ENCODE measurements around the gene KLF4. TPM values are rescaled to one million over a fixed set of nuclear protein-coding genes. Genes with fewer than 3 reads are reported as not detected.

KLF4 gene
- total RNA-seq, 1 donor from 2014 or later: 444 TPM

GRCh38 chr9:107478805-107479204 lies 10.8 kb downstream of the KLF4 start:
- DNase-seq (ENCODE audit: low spot score in 2 of 2): no peak
- Histone ChIP-seq H3K4me1 (no peaks in the 10 kb centered on the region), H3K27ac (no peak overlapping the region), H3K9me3 (no peaks in the 10 kb centered on the region), H3K36me3 (no peaks in the 10 kb centered on the region), H3K27me3 (no peaks in the 10 kb centered on the region), H3K4me3 (no peak overlapping the region)
- no peak for TF ChIP-seq CTCF (IDR thresholded peaks at IDR 0.05)
- intact Hi-C loops (cut with DNase I): no loop called here

- intact Hi-C loops (cut with DNase I): no loop called here
- Histone ChIP-seq H3K4me3 (no peak overlapping the region), H3K9me3 (no peaks in the 10 kb centered on the region), H3K27me3 (no peaks in the 10 kb centered on the region), H3K27ac (no peak overlapping the region), H3K36me3 (no peaks in the 10 kb centered on the region), H3K4me1 (no peaks in the 10 kb centered on the region)
- no peak for TF ChIP-seq CTCF (IDR thresholded peaks at IDR 0.05)
- no peak for DNase-seq (ENCODE audit: low spot score in 2 of 2)
These were observed 15.4 kb downstream of the KLF4 start for GRCh38 chr9:107474124-107474523.

GRCh38 chr9:107472581-107473340 lies 16.8 kb downstream of the KLF4 start:
- Histone ChIP-seq H3K9me3 (no peaks in the 10 kb centered on the region), H3K27ac (no peak overlapping the region), H3K4me1 (no peaks in the 10 kb centered on the region), H3K27me3 (no peaks in the 10 kb centered on the region), H3K4me3 (no peak overlapping the region), H3K36me3 (no peaks in the 10 kb centered on the region)
- intact Hi-C loops (cut with DNase I): no loop called here
- TF ChIP-seq CTCF (IDR thresholded peaks at IDR 0.05): no peak
- DNase-seq (ENCODE audit: low spot score in 2 of 2): no peak

GRCh38 chr9:107471552-107471951 lies 18.0 kb downstream of the KLF4 start:
- Histone ChIP-seq H3K4me1 (no peaks in the 10 kb centered on the region), H3K9me3 (no peaks in the 10 kb centered on the region), H3K27me3 (no peaks in the 10 kb centered on the region), H3K4me3 (no peak overlapping the region), H3K27ac (no peak overlapping the region), H3K36me3 (no peaks in the 10 kb centered on the region)
- no peak for TF ChIP-seq CTCF (IDR thresholded peaks at IDR 0.05)
- no peak for DNase-seq (ENCODE audit: low spot score in 2 of 2)
- intact Hi-C loops (cut with DNase I): no loop called here

- Histone ChIP-seq H3K27ac (no peak overlapping the region), H3K9me3 (no peaks in the 10 kb centered on the region), H3K4me3 (no peak overlapping the region), H3K4me1 (no peaks in the 10 kb centered on the region), H3K27me3 (no peaks in the 10 kb centered on the region), H3K36me3 (no peaks in the 10 kb centered on the region)
- no peak for DNase-seq (ENCODE audit: low spot score in 2 of 2)
- no peak for TF ChIP-seq CTCF (IDR thresholded peaks at IDR 0.05)
- intact Hi-C loops (cut with DNase I): loop anchor here (10.0 kb wide), 2 partner anchors 807 to 947 kb away; no protein-coding TSS in a partner anchor
These were observed 22.2 kb downstream of the KLF4 start for GRCh38 chr9:107467416-107467815.

All from ascending aorta (tissue), 2 donors.